Measurements from ENCODE around the gene OR8B4. TPM values are rescaled to one million over a fixed set of nuclear protein-coding genes. Genes with fewer than 3 reads are reported as not detected.
"Not testable (repeated sequence)": the region's sequence is repeated elsewhere in the genome, so short reads cannot be mapped to it uniquely, and the experiment has no call there.

OR8B4 gene
- total RNA-seq, 2 donors from 2014 or later = not detected

DNA sequence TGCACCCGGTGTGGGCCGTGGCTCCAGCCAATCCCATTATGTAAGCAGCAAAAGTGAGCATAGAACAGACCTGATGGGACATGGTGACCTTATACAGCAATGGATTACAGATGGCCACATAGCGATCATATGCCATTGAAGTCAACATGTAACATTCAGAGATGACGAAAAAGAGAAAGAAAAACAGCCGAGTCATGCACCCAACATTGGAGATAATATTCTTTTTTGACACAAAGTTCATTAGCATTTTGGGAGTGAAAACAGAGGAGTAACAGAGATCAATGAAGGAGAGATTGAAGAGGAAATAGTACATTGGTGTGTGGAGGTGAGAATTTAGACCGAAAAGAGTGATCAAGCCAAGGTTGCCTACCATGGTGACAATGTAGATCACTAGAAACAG is 41.8 kb downstream of the OR8B4 start:
- H3K27ac Mint-ChIP-seq; H3K9me3 Mint-ChIP-seq; H3K27me3 Mint-ChIP-seq; ATAC-seq (replicated peaks); H3K36me3 Mint-ChIP-seq (ENCODE audit: low read depth); H3K4me1 Mint-ChIP-seq; H3K4me3 Mint-ChIP-seq: not testable (repeated sequence)

- Mint-ChIP-seq H3K9me3 (no peaks in the 10 kb centered on the region), H3K4me1 (no peaks in the 10 kb centered on the region), H3K27me3 (peaks cover 6% of the 10 kb centered on the region), H3K36me3 (ENCODE audit: low read depth) (no peaks in the 10 kb centered on the region), H3K4me3 (no peak overlapping the region), H3K27ac (no peak overlapping the region)
- no peak for ATAC-seq (replicated peaks)
These were observed 44.1 kb downstream of the OR8B4 start for GRCh38 chr11:124380585-124380984.

GRCh38 chr11:124376280-124376679 is 48.4 kb downstream of the OR8B4 start:
- no peaks in the 10 kb centered on the region for H3K36me3 Mint-ChIP-seq (ENCODE audit: low read depth)
- H3K4me3 Mint-ChIP-seq = no peak overlapping the region
- peaks cover 9% of the 10 kb centered on the region for H3K27me3 Mint-ChIP-seq
- ATAC-seq (replicated peaks) = no peak
- no peaks in the 10 kb centered on the region for H3K9me3 Mint-ChIP-seq
- no peaks in the 10 kb centered on the region for H3K4me1 Mint-ChIP-seq
- H3K27ac Mint-ChIP-seq = no peak overlapping the region

Other genes starting within 250 kb of the OR8B4 start
- gene OR10D3, start 241.5 kb downstream of the OR8B4 start, total RNA-seq = not detected
- gene OR8G1, start 183.8 kb downstream of the OR8B4 start, total RNA-seq = not detected
- gene OR8G5, start 168.5 kb downstream of the OR8B4 start, total RNA-seq = not detected
- gene OR8D1, start 110.9 kb downstream of the OR8B4 start, total RNA-seq = not detected
- gene OR8D2, start 104.7 kb downstream of the OR8B4 start, total RNA-seq = not detected
- gene OR8B2, start 40.4 kb downstream of the OR8B4 start, total RNA-seq = not detected
- gene OR8B3, start 25.8 kb downstream of the OR8B4 start, total RNA-seq = not detected
- not detected for gene OR8B8, start 20.8 kb upstream of the OR8B4 start, total RNA-seq
- gene OR8B12, start 118.8 kb upstream of the OR8B4 start, total RNA-seq = not detected
- not detected for gene OR8A1, start 145.1 kb upstream of the OR8B4 start, total RNA-seq
- gene PANX3, start 186.6 kb upstream of the OR8B4 start, total RNA-seq = not detected
- 10 to 100 TPM; 28.8 to 30.0 TPM for gene TBRG1, start 198.0 kb upstream of the OR8B4 start, total RNA-seq
- gene SIAE, start 248.9 kb upstream of the OR8B4 start, total RNA-seq = 10 to 100 TPM in 1 of 2 donors, 1 to 10 TPM in 1; 7.5 to 10.5 TPM
- gene SPA17, start 249.0 kb upstream of the OR8B4 start, total RNA-seq = 1 to 10 TPM; 1.3 to 2.8 TPM